Ishikawa (cell line): ENCODE results near the gene SERGEF.

Experiments
- CEBPB ChIP-seq: IDR thresholded peaks from 2 replicates; pipeline ENCODE4 v1.6.1; 2012
- CREB1 ChIP-seq: IDR thresholded peaks from 2 replicates; pipeline ENCODE4 v1.6.1; 2012; ENCODE audit warnings: low read depth
- EGR1 ChIP-seq: IDR thresholded peaks from 2 replicates; pipeline ENCODE4 v1.6.1; 2012
- EP300 ChIP-seq: IDR thresholded peaks from 2 replicates; pipeline ENCODE4 v1.6.1; 2012; ENCODE audit warnings: borderline replicate concordance
- NFIC ChIP-seq: IDR thresholded peaks from 2 replicates; pipeline ENCODE4 v1.6.1; 2012
- TAF1 ChIP-seq: IDR thresholded peaks from 2 replicates; pipeline ENCODE4 v1.6.1; 2012; ENCODE audit warnings: low read depth, mild to moderate bottlenecking
- TCF12 ChIP-seq: IDR thresholded peaks from 2 replicates; pipeline ENCODE4 v1.6.1; 2012; ENCODE audit warnings: low read depth
- TEAD4 ChIP-seq: IDR thresholded peaks from 2 replicates; pipeline ENCODE4 v1.6.1; 2012
- YY1 ChIP-seq: IDR thresholded peaks from 2 replicates; pipeline ENCODE4 v1.6.1; 2012; ENCODE audit warnings: low read depth
- ZBTB7A ChIP-seq: IDR thresholded peaks from 2 replicates; pipeline ENCODE4 v1.6.1; 2012; ENCODE audit warnings: low read depth
- TF ChIP-seq, protein P1 (sequence below): IDR thresholded peaks from 2 replicates; pipeline ENCODE4 v1.6.1; 2012; ENCODE audit warnings: low read depth, mild to moderate bottlenecking

DNA sequence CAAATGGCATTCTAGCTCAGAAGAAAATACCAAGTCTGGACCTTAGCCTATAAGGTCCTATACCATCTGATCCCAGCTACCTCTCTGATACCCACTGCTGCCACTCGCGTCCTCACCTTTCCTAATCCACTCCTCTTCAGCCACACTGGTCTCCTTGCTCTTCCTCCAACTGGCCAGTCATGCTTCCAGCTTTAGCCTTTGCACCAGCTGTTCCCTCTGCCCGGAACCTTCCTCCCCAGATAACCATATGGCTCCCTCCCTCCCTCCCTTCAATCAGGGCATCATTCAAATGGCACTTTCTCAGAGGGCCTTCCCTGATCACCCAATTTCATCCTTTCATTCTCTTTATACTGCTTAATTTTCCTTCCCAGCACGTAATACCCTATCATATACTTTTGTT, 210.4 kb downstream of the SERGEF start:
- TF ChIP-seq EGR1 (no peak), TEAD4 (no peak), TAF1 (no peak), CEBPB (no peak), EP300 (no peak), ZBTB7A (no peak), TCF12 (no peak), NFIC (no peak), YY1 (no peak), CREB1 (no peak)
- TF ChIP-seq, protein P1, sequence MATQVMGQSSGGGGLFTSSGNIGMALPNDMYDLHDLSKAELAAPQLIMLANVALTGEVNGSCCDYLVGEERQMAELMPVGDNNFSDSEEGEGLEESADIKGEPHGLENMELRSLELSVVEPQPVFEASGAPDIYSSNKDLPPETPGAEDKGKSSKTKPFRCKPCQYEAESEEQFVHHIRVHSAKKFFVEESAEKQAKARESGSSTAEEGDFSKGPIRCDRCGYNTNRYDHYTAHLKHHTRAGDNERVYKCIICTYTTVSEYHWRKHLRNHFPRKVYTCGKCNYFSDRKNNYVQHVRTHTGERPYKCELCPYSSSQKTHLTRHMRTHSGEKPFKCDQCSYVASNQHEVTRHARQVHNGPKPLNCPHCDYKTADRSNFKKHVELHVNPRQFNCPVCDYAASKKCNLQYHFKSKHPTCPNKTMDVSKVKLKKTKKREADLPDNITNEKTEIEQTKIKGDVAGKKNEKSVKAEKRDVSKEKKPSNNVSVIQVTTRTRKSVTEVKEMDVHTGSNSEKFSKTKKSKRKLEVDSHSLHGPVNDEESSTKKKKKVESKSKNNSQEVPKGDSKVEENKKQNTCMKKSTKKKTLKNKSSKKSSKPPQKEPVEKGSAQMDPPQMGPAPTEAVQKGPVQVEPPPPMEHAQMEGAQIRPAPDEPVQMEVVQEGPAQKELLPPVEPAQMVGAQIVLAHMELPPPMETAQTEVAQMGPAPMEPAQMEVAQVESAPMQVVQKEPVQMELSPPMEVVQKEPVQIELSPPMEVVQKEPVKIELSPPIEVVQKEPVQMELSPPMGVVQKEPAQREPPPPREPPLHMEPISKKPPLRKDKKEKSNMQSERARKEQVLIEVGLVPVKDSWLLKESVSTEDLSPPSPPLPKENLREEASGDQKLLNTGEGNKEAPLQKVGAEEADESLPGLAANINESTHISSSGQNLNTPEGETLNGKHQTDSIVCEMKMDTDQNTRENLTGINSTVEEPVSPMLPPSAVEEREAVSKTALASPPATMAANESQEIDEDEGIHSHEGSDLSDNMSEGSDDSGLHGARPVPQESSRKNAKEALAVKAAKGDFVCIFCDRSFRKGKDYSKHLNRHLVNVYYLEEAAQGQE = no peak
